Muscle layer of duodenum (tissue), 2 donors: Measurements from ENCODE around the gene STAT6.
"Not testable (repeated sequence)": the region's sequence is repeated elsewhere in the genome, so short reads cannot be mapped to it uniquely, and the experiment has no call there.

Experiments used
- H3K27ac ChIP-seq: one replicate; pipeline ENCODE4 v1.7.0; 2013; ENCODE audit warnings: mild to moderate bottlenecking, low read length
- H3K27me3 ChIP-seq: one replicate; pipeline ENCODE4 v1.7.0; 2013; ENCODE audit warnings: low read depth, mild to moderate bottlenecking, control low read depth, low read length
- H3K36me3 ChIP-seq, 2 donors: one replicate each; pipeline ENCODE4 v1.7.0; 2013; ENCODE audit warnings: low read length in 2 of 2, control low read depth in 1 of 2, mild to moderate bottlenecking in 1 of 2; ENCODE audit not compliant: insufficient read depth in 2 of 2, control insufficient read depth in 1 of 2
- H3K4me1 ChIP-seq, 2 donors: one replicate each; pipeline ENCODE4 v1.7.0; 2013; ENCODE audit warnings: low read length in 2 of 2, mild to moderate bottlenecking in 2 of 2, control low read depth in 1 of 2, moderate library complexity in 1 of 2; ENCODE audit not compliant: insufficient read depth in 2 of 2, control insufficient read depth in 1 of 2
- H3K4me3 ChIP-seq, 2 donors: one replicate each; pipeline ENCODE4 v1.7.0; 2013; ENCODE audit warnings: low read length in 2 of 2, low read depth in 1 of 2, mild to moderate bottlenecking in 1 of 2
- H3K9me3 ChIP-seq, 2 donors: one replicate each; pipeline ENCODE4 v1.7.0; 2013; ENCODE audit warnings: low read length in 2 of 2, control low read depth in 1 of 2, mild to moderate bottlenecking in 1 of 2; ENCODE audit not compliant: control insufficient read depth in 1 of 2
- donor health status: healthy.

The STAT6 gene

DNA sequence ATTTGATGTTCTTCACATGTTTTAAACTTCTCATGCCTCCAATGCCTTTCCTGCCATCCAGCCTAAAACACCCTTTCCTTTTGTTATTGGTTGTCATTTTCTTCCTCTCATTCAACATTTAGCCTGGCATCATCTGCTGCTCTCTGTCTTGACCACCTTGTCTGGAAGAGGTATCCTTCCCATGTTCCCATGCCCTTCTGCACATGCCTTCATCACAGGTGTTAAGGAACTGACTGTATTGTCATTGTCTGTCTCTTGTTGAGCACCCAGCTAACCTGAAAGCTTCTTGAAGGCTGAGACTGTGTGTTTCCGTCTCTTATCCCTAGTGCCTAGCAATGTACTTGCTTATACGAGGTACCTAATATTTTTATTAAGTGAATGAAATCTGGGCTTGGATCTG is 12.7 kb upstream of the STAT6 start:
- no peak overlapping the region for H3K27ac ChIP-seq
- H3K9me3 ChIP-seq: no peaks in the 10 kb centered on the region
- no peaks in the 10 kb centered on the region for H3K27me3 ChIP-seq
- peaks cover 5 to 8% of the 10 kb centered on the region in 2 donors for H3K4me1 ChIP-seq
- no peak overlapping the region for H3K4me3 ChIP-seq
- H3K36me3 ChIP-seq: peaks cover 0 to 4% of the 10 kb centered on the region in 2 donors

DNA sequence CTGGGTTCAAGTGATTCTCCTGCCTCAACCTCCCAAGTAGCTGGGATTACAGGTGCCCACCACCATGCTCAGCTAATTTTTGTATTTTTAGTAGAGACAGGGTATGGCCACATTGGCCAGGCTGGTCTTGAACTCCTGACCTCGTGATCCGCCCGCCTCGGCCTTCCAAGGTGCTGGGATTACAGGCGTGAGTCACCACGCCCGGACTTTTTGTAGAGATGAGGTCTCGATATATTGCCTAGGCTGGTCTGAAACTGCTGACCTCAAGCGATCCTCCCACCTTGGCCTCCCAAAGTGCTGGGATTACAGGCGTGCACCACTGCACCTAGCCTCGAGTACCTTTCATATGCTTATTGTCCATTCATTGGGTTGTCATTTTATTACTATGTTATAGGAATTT is 9.6 kb upstream of the STAT6 start:
- not testable (repeated sequence) for H3K4me3 ChIP-seq, H3K36me3 ChIP-seq, H3K9me3 ChIP-seq, H3K4me1 ChIP-seq, H3K27me3 ChIP-seq, H3K27ac ChIP-seq

GRCh38 chr12:57119294-57120085 is 8.3 kb upstream of the STAT6 start:
- H3K4me3 ChIP-seq: no peak overlapping the region
- no peak overlapping the region for H3K27ac ChIP-seq
- no peaks in the 10 kb centered on the region for H3K36me3 ChIP-seq
- H3K4me1 ChIP-seq: no peaks in the 10 kb centered on the region
- H3K27me3 ChIP-seq: no peaks in the 10 kb centered on the region
- no peaks in the 10 kb centered on the region for H3K9me3 ChIP-seq

DNA sequence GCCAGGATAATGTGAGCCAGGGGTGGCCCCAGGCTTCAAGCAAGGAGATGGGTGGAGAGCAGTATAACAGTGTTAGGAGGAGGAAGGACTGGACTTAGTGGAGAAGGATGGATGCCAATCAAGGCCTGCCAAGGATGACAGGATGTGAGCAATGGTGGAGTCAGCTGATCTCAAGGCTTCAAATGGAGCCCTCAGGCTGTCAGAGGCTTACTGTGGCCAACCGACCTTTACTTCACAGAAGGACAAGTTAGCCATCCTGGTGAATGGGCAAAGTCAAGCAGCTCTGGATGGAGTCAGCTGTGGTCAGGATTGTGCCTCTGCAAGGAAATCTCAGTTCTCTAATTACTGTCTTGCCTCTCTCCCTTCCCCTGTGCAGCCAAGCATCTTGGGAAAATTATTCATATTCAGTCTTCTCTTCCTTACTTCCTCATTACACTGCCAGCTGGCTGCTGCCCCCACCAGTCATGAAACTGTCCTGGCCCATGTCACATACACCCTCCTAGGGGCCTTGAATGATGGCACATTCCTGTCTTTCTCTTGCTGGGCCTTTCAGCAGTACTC is 7.6 kb upstream of the STAT6 start:
- no peak overlapping the region for H3K27ac ChIP-seq
- no peaks in the 10 kb centered on the region for H3K27me3 ChIP-seq
- H3K4me1 ChIP-seq: no peaks in the 10 kb centered on the region
- no peaks in the 10 kb centered on the region for H3K9me3 ChIP-seq
- H3K4me3 ChIP-seq: no peak overlapping the region
- no peaks in the 10 kb centered on the region for H3K36me3 ChIP-seq

DNA sequence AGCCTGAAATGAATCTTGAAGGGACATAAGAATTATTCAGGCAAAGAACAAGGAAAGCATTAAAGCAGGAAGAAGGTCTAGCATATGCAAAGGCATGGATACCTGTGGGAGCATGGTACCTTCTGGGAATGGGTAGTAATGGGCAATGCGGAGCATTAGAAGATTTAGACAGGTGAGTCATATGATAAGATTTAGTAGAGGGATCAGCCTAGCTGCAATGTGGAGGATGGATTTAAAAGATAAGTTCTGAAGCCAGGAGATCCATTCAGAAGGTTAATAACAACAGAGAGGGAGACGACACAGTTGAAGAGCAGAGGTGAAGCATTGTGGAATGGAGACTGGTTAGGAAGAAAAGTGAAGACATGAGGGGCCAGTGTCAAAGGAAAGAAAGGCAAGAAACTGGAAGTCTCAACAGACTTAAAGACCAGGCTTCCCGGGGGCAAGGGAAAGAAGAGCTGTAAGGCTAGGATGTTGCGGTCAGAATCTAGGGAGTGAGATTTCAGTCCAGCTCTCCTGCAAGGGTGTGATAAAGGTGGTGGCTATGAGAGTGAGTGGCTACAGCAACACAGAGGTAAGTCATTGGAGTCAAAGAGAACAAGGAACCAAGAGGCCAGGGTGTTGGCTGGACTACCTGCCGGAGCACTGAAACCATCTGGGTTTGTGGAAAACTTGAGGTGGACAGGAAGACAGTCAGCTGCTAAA is 5.6 kb upstream of the STAT6 start:
- no peak overlapping the region for H3K4me3 ChIP-seq

DNA sequence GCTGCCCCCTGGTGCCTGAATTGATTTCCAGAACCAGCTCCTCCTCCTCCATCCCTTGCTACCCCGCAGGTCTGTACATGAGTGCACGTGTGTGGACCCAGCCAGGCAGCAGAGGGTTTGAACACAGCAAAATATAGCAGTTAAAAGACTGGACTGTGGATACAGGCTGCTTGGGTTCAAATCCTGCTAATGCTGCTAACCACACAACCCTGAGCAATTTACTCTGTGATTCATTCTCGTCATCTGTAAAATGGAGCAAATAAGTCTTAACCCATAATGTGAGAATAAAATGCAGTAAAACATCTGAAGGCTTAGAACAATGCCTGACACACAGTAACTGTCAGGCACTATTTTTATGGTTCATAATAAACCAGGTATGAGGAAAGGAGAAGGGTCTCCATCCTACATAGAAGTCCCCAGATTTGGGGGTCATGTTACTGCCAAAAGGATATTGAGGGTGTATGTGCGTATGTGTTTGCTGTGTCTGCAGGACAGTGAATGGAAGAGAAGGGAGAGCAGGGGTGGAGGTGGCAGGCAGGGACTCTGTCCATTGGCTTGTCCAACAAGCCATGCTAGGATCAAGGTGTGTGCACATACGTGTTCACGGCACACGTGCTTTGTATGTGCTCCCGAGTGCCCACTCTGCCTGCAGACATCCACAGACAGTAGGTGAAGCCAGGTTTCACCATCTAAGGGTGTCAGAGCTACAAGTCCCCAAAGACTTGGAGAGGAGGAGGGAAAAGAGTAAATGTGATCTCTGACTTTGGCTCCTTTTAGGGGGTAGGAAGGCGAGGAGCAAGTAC is 1.5 kb upstream of the STAT6 start:
- H3K4me3 ChIP-seq: peak overlapping the region; percentile 93 to 95

More for the DNA sequence above, 5.6 kb upstream of the STAT6 start:
- Histone ChIP-seq H3K27ac (no peak overlapping the region), H3K27me3 (no peaks in the 10 kb centered on the region), H3K9me3 (no peaks in the 10 kb centered on the region), H3K36me3 (no peaks in the 10 kb centered on the region), H3K4me1 (peaks cover 0 to 6% of the 10 kb centered on the region in 2 donors)

GRCh38 chr12:57110104-57111030 is 795 bp downstream of the STAT6 start:
- Histone ChIP-seq H3K4me3 (peak overlapping the region; percentile 93 to 95), H3K9me3 (no peaks in the 10 kb centered on the region), H3K36me3 (peaks cover 25 to 29% of the 10 kb centered on the region in 2 donors), H3K27me3 (no peaks in the 10 kb centered on the region), H3K27ac (peak overlapping the region; percentile 100), H3K4me1 (peaks cover 20 to 48% of the 10 kb centered on the region in 2 donors)

More for the DNA sequence above, 1.5 kb upstream of the STAT6 start:
- Histone ChIP-seq H3K4me1 (peaks cover 17 to 28% of the 10 kb centered on the region in 2 donors), H3K36me3 (peaks cover 6 to 7% of the 10 kb centered on the region in 2 donors), H3K27ac (peak overlapping the region; percentile 100), H3K27me3 (no peaks in the 10 kb centered on the region), H3K9me3 (no peaks in the 10 kb centered on the region)

DNA sequence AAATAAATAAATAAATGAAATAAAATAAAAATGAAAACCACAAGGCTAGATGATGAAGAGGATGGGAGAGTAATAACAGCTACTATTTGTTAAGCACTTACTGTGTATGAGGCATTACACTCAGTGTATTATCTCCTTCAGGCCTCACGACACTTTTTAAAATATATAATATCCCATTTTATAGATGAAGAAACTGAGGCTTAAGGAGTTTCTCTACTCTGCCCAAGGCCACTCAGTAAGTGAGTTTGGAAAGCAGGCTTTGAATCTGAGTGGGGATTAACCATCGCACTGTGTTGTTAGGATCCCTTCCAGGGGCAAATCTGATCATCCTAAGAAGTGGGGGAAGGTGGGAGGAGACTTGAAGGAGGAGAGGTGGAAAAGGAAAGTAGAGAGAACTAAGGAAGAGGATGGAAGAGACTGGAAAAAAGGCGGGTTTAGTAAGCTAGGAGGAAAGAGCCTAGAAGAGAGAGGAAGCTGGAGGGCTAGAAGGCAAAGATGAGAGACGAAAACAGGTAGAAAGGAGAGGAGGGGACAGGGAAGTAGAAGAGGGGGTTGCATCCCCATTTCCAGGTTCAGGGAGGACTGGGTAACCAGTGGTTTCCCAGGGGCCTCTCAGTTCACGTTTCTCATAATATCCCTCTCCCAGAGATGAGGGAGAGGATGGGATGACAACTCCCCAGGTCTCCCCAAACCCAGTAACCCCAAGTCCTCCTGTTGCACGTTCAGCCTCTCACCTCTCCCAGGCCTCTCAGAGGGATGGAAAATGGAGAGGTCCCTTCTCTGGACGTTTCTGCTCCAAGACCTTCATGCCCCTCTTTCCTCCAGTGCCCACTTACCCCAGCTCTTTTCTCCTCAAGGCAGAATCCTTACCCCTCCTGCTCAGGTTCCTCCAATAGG is 1.7 kb downstream of the STAT6 start:
- peaks cover 34 to 39% of the 10 kb centered on the region in 2 donors for H3K36me3 ChIP-seq
- H3K4me3 ChIP-seq: peak overlapping the region; percentile 93 to 95
- no peaks in the 10 kb centered on the region for H3K27me3 ChIP-seq
- peak overlapping the region; percentile 100 for H3K27ac ChIP-seq
- H3K9me3 ChIP-seq: no peaks in the 10 kb centered on the region
- H3K4me1 ChIP-seq: peaks cover 20 to 48% of the 10 kb centered on the region in 2 donors

DNA sequence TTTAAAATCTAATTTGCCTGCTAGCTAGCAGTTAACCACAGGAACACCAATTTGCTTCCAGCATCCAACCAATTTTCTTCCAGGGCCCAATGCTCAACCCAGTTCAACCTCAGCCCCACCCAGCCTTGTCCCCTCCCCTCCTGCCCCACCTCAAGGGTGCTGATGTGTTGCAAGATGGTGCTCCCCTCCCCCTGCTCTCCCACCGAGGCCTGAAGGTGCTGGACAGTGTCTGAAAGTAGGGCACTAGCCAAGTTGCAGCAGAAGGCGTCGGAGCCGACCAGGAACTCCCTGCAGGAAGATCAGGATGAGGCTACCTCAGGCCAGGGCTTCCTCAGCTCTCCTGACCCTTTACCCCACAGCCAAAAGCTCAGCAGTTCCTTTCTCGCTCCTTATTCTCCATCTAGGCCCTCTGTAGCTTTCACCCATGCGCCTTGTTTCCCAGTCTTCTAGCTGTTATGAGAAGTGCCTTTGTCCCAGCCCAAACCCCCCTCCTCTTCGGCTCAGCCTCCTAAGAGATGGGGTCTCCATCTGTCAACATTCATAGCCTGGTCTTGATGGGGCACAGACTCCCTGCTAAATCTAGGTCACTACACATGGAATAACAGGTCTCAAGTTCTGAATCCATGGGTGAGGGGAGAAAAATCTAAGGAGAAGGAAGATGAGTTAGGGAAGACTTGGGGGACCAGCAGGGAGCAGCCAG is 3.6 kb downstream of the STAT6 start:
- no peak overlapping the region for H3K27ac ChIP-seq
- peaks cover 35 to 48% of the 10 kb centered on the region in 2 donors for H3K36me3 ChIP-seq
- H3K27me3 ChIP-seq: no peaks in the 10 kb centered on the region
- H3K4me3 ChIP-seq: no peak overlapping the region
- peaks cover 20 to 46% of the 10 kb centered on the region in 2 donors for H3K4me1 ChIP-seq
- no peaks in the 10 kb centered on the region for H3K9me3 ChIP-seq
